Measurements from ENCODE around the gene KCNJ15. TPM values are rescaled to one million over a fixed set of nuclear protein-coding genes. Genes with fewer than 3 reads are reported as not detected.

The KCNJ15 gene
- polyA plus RNA-seq, 1 donor from 2014 or later, result not detected

DNA sequence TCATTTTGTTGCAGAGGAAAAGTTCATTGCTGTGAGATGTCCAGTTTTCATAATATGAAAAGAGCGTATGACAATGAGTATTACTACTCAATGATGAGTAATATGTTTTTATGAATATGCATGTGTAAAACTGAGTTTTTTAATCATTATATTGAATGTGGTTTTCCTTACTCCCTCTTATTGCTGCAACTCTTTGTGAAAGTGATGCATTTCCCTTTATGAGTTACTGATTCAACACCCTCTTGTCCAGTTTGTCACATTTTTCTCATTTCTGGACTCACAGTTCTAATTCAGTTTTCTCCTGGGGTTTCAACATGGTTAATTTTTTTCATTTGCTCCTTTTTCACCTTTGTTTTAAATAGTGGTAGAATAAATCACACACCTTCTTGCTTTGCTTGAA, 35.2 kb upstream of the KCNJ15 start:
- Histone ChIP-seq H3K9me3 (ENCODE audit: low read length) (peaks cover 8% of the 10 kb centered on the region), H2AFZ (ENCODE audit: low read depth, low read length) (no peak overlapping the region), H3K36me3 (ENCODE audit: insufficient read depth, low read length) (no peaks in the 10 kb centered on the region), H3F3A (ENCODE audit: insufficient read depth, low read length, poor library complexity, severe bottlenecking) (no peaks in the 10 kb centered on the region), H3K9me2 (ENCODE audit: insufficient read depth, low read length) (no peaks in the 10 kb centered on the region), H3K4me3 (ENCODE audit: low read length) (no peak overlapping the region), H3K27me3 (ENCODE audit: insufficient read depth, low read depth, low read length) (no peaks in the 10 kb centered on the region), H3K9ac (ENCODE audit: low read length) (no peak overlapping the region), H3K27ac (ENCODE audit: low read length) (no peak overlapping the region), H4K20me1 (ENCODE audit: insufficient read depth) (no peaks in the 10 kb centered on the region), H3K4me2 (ENCODE audit: low read length) (no peak overlapping the region), H3K79me2 (replicated peaks; ENCODE audit: insufficient read depth, low read length) (no peaks in the 10 kb centered on the region)
- TF ChIP-seq MXI1 (conservative IDR thresholded peaks at IDR 0.05; ENCODE audit: poor library complexity, severe bottlenecking) (no peak), POLR2AphosphoS5 (IDR thresholded peaks at IDR 0.05) (no peak), EP300 (conservative IDR thresholded peaks at IDR 0.05; ENCODE audit: poor library complexity, severe bottlenecking) (no peak), RAD21 (conservative IDR thresholded peaks at IDR 0.05) (no peak), EZH2 (IDR thresholded peaks at IDR 0.05; ENCODE audit: borderline replicate concordance, insufficient read depth, low read length, poor library complexity, severe bottlenecking) (no peak), SMC3 (conservative IDR thresholded peaks at IDR 0.05; ENCODE audit: poor library complexity) (no peak), REST (IDR thresholded peaks at IDR 0.05; ENCODE audit: borderline replicate concordance) (no peak), TAF1 (IDR thresholded peaks at IDR 0.05; ENCODE audit: low read depth) (no peak), CTCF (IDR thresholded peaks at IDR 0.05; ENCODE audit: poor library complexity, severe bottlenecking) (no peak)

DNA sequence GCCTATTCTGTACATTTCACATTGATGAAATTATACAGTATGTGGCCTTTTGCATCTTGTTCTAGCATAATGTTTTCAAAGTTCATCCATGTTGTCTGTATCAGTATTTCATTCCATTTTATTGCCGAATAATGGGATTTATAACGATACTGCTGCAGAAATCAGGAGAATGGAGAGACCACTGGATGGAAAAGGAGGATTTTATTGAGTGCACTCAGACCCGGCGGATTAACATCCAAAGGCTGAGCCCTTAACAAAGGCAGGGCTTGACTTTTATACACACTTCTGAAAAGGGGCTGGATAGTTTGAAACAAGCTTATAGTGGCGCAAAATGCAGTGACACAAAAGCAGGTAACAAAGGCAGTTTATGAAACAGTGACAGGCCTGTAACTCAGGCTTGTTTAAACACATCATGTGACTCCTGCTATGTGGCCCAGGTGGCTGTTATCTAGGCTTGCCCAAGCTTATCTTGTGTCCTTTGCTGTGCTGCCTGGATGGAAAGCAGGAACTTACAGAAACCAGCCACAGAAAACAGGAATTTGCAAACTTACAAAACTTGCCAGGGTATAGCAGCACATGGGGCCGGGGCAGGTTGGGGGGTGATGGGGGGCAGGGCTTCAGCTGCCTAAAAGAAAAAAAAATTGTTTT, 32.8 kb upstream of the KCNJ15 start:
- H3K36me3 ChIP-seq (ENCODE audit: insufficient read depth, low read length), result no peaks in the 10 kb centered on the region
- no peaks in the 10 kb centered on the region for H3K27me3 ChIP-seq (ENCODE audit: insufficient read depth, low read depth, low read length)
- TF ChIP-seq REST (IDR thresholded peaks at IDR 0.05; ENCODE audit: borderline replicate concordance) (no peak), MXI1 (conservative IDR thresholded peaks at IDR 0.05; ENCODE audit: poor library complexity, severe bottlenecking) (no peak), RAD21 (conservative IDR thresholded peaks at IDR 0.05) (no peak), EP300 (conservative IDR thresholded peaks at IDR 0.05; ENCODE audit: poor library complexity, severe bottlenecking) (no peak), SMC3 (conservative IDR thresholded peaks at IDR 0.05; ENCODE audit: poor library complexity) (no peak), CTCF (IDR thresholded peaks at IDR 0.05; ENCODE audit: poor library complexity, severe bottlenecking) (no peak), POLR2AphosphoS5 (IDR thresholded peaks at IDR 0.05) (no peak), EZH2 (IDR thresholded peaks at IDR 0.05; ENCODE audit: borderline replicate concordance, insufficient read depth, low read length, poor library complexity, severe bottlenecking) (no peak), TAF1 (IDR thresholded peaks at IDR 0.05; ENCODE audit: low read depth) (no peak)
- H3K9me3 ChIP-seq (ENCODE audit: low read length), result peaks cover 13% of the 10 kb centered on the region
- no peaks in the 10 kb centered on the region for H3K79me2 ChIP-seq (replicated peaks; ENCODE audit: insufficient read depth, low read length)
- H2AFZ ChIP-seq (ENCODE audit: low read depth, low read length), result no peak overlapping the region
- no peaks in the 10 kb centered on the region for H4K20me1 ChIP-seq (ENCODE audit: insufficient read depth)
- H3K27ac ChIP-seq (ENCODE audit: low read length), result no peak overlapping the region
- H3K9me2 ChIP-seq (ENCODE audit: insufficient read depth, low read length), result no peaks in the 10 kb centered on the region
- H3K9ac ChIP-seq (ENCODE audit: low read length), result no peak overlapping the region
- H3K4me3 ChIP-seq (ENCODE audit: low read length), result no peak overlapping the region
- H3F3A ChIP-seq (ENCODE audit: insufficient read depth, low read length, poor library complexity, severe bottlenecking), result no peaks in the 10 kb centered on the region
- no peak overlapping the region for H3K4me2 ChIP-seq (ENCODE audit: low read length)
